Gastroesophageal sphincter (tissue), 3 donors: ENCODE results near the gene TRIM52.

ENCODE experiments used
- CTCF ChIP-seq, 4 experiments: fragments of 200-600 bp in 2 of 4; fragments of 450-650 bp in 2 of 4; sonication (generic) in 1 of 4; IDR thresholded peaks; one replicate each; pipeline ENCODE4 v1.5.1; 2017 to 2019; ENCODE audit warnings: antibody characterized with exemption in 4 of 4, mild to moderate bottlenecking in 2 of 4, moderate library complexity in 2 of 4
- POLR2A ChIP-seq, 2 donors: fragments of 450-650 bp; IDR thresholded peaks; one replicate each; pipeline ENCODE4 v1.6.1; 2017; ENCODE audit warnings: antibody characterized with exemption in 2 of 2, mild to moderate bottlenecking in 2 of 2, moderate library complexity in 1 of 2
- POLR2AphosphoS5 ChIP-seq: sonication (generic); formaldehyde crosslinking; IDR thresholded peaks from one replicate; pipeline ENCODE4 v1.6.1; 2017; ENCODE audit warnings: antibody characterized with exemption

GRCh38 chr5:181235689-181236366 is 25.1 kb downstream of the TRIM52 start:
- TF ChIP-seq CTCF (IDR thresholded peaks at IDR 0.05) (no peak), POLR2A (IDR thresholded peaks at IDR 0.05) (no peak), POLR2AphosphoS5 (no peak)
